CD14-positive monocyte (primary cell): ENCODE measurements around the gene MCM3AP. TPM values are rescaled to one million over a fixed set of nuclear protein-coding genes. Genes with fewer than 3 reads are reported as not detected.

Experiments used
- DNase-seq, 3 donors: peaks; one replicate each; pipeline ENCODE4 v3.0.0-alpha.2; 2011 to 2022
- H2AFZ ChIP-seq: 2 replicates; pipeline ENCODE4 v1.6.0; 2012; ENCODE audit warnings: mild to moderate bottlenecking, low read depth, low read length, inconsistent platforms; ENCODE audit not compliant: insufficient read depth, poor library complexity, severe bottlenecking
- H3K27ac ChIP-seq, 2 donors: 1 replicate in 1 of 2; 2 replicates in 1 of 2; pipeline ENCODE4 v1.5.1; 2012 to 2013; ENCODE audit warnings: low read length in 2 of 2, control low read depth in 1 of 2, inconsistent platforms in 1 of 2, low read depth in 1 of 2, mild to moderate bottlenecking in 1 of 2
- H3K27me3 ChIP-seq, 2 donors: one replicate each; pipeline versions ENCODE4 v1.6.0 to v1.6.1; 2011 to 2013; ENCODE audit warnings: low read length in 2 of 2; ENCODE audit not compliant: control insufficient read depth in 2 of 2, insufficient read depth in 2 of 2
- H3K36me3 ChIP-seq, 2 donors: replicated peaks in 1 of 2; 1 replicate in 1 of 2; 2 replicates in 1 of 2; pipeline versions ENCODE4 v1.5.1 to v1.6.1; 2012 to 2013; ENCODE audit warnings: low read length in 2 of 2, control low read depth in 1 of 2, inconsistent platforms in 1 of 2, mild to moderate bottlenecking in 1 of 2; ENCODE audit not compliant: insufficient read depth in 2 of 2, control insufficient read depth in 1 of 2
- H3K4me1 ChIP-seq, 2 donors: 1 replicate in 1 of 2; 2 replicates in 1 of 2; pipeline versions ENCODE4 v1.5.1 to v1.6.1; 2012 to 2013; ENCODE audit warnings: low read length in 2 of 2, control low read depth in 1 of 2, inconsistent platforms in 1 of 2, mild to moderate bottlenecking in 1 of 2, moderate library complexity in 1 of 2; ENCODE audit not compliant: insufficient read depth in 2 of 2, control insufficient read depth in 1 of 2
- H3K4me2 ChIP-seq: replicated peaks from 2 replicates; pipeline ENCODE3; 2012; ENCODE audit warnings: low read length, moderate library complexity, mild to moderate bottlenecking; ENCODE audit not compliant: poor library complexity, severe bottlenecking; ENCODE audit errors: extremely low read depth
- H3K4me3 ChIP-seq, 3 experiments: fragments of 200-600 bp in 1 of 3; sonication (generic) in 1 of 3; replicated peaks in 1 of 3; 1 replicate in 2 of 3; 2 replicates in 1 of 3; pipeline ENCODE4 v1.5.1; 2011 to 2013; ENCODE audit warnings: low read length in 3 of 3, mild to moderate bottlenecking in 3 of 3, control low read depth in 2 of 3, low read depth in 2 of 3, inconsistent platforms in 1 of 3, moderate library complexity in 1 of 3
- H3K79me2 ChIP-seq: 2 replicates; pipeline ENCODE4 v1.6.0; 2012; ENCODE audit warnings: mild to moderate bottlenecking, control low read depth, inconsistent platforms, low read length, moderate library complexity; ENCODE audit not compliant: insufficient read depth
- H3K9ac ChIP-seq: 2 replicates; pipeline ENCODE4 v1.6.0; 2017; ENCODE audit warnings: low read length, mild to moderate bottlenecking; ENCODE audit not compliant: insufficient read depth, poor library complexity, severe bottlenecking
- H3K9me3 ChIP-seq, 2 donors: replicated peaks in 1 of 2; 1 replicate in 1 of 2; 2 replicates in 1 of 2; pipeline versions ENCODE4 v1.5.1 to v1.6.1; 2012 to 2013; ENCODE audit warnings: low read length in 2 of 2, control low read depth in 1 of 2; ENCODE audit not compliant: control insufficient read depth in 1 of 2, insufficient read depth in 1 of 2
- H4K20me1 ChIP-seq: 2 replicates; pipeline ENCODE4 v1.6.0; 2012; ENCODE audit warnings: mild to moderate bottlenecking, low read length, control low read depth, moderate library complexity; ENCODE audit not compliant: insufficient read depth
- H3K27ac Mint-ChIP-seq, 7 donors: one replicate each; pipeline ENCODE4 v1.8.0; 2020; ENCODE audit warnings: mild to moderate bottlenecking in 7 of 7, mixed read lengths in 7 of 7, moderate library complexity in 6 of 7, inconsistent platforms in 2 of 7
- H3K27me3 Mint-ChIP-seq, 3 donors: one replicate each; pipeline ENCODE4 v1.8.0; 2021 to 2022; ENCODE audit warnings: low read depth in 3 of 3, mild to moderate bottlenecking in 3 of 3, mixed read lengths in 3 of 3, moderate library complexity in 3 of 3, inconsistent platforms in 1 of 3
- H3K36me3 Mint-ChIP-seq, 2 donors: one replicate each; pipeline ENCODE4 v1.8.0; 2020; ENCODE audit warnings: mixed read lengths in 2 of 2, inconsistent platforms in 1 of 2, mild to moderate bottlenecking in 1 of 2
- H3K4me1 Mint-ChIP-seq: one replicate; pipeline ENCODE4 v1.8.0; 2020; ENCODE audit warnings: mild to moderate bottlenecking, mixed read lengths
- H3K4me3 Mint-ChIP-seq, 2 donors: one replicate each; pipeline ENCODE4 v1.8.0; 2020; ENCODE audit warnings: mild to moderate bottlenecking in 2 of 2, mixed read lengths in 2 of 2, moderate library complexity in 1 of 2
- H3K9me3 Mint-ChIP-seq, 7 donors: one replicate each; pipeline ENCODE4 v1.8.0; 2020 to 2022; ENCODE audit warnings: mixed read lengths in 7 of 7, mild to moderate bottlenecking in 6 of 7, moderate library complexity in 6 of 7, inconsistent platforms in 2 of 7
- WGBS: methylation state at CpG from one replicate; pipeline ENCODE4 v1.1.5; 2013; ENCODE audit warnings: missing lambda C conversion rate; ENCODE audit not compliant: insufficient coverage; 5-methylcytosine and 5-hydroxymethylcytosine counted together
- intact Hi-C, 2 donors: fragments of 100-400 bp; cut with micrococcal nuclease; formaldehyde crosslinking; loops; one replicate each; pipeline versions ENCODE4 v1.15.0 to v1.15.1; 2023
- polyA plus RNA-seq, 3 donors: library from polyadenylated mRNA; depleted of rRNA in 1 of 3; unstranded in 2 of 3; stranded (reverse) in 1 of 3; fragments of 300-500 nt in 2 of 3; fragments of >200 nt in 1 of 3; fragmentation: Illumina TruSeq in 2 of 3; gene quantifications; 1 replicate in 2 of 3; 2 replicates in 1 of 3; pipeline ENCODE4 v1.2.3, GENCODE V29; 2012 to 2021
- TF ChIP-seq, protein P1 (sequence below): fragments of 200-600 bp; IDR thresholded peaks from one replicate; pipeline ENCODE4 v1.8.0; 2022; ENCODE audit warnings: antibody characterized with exemption, mild to moderate bottlenecking

Gene MCM3AP
- polyA plus RNA-seq, 3 donors = 30.9 to 62.4 (median 32.7) TPM

DNA sequence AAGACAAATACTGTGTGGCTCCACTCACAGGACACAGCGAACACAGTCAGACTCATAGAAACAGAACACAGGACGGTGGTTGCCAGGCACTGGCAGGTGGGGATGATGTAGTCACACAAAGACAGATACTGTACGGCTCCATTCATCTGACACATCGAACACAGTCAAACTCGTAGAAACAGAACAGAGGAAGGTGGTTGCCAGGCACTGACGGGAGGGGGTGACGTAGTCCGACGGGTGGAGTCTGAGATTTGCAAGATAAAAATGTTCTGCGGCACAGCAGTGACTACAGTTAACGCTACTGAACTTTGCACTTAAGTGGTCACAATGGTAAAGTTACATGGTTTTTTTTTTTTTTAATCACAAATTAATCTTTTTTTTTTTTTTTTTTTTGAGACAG is 19.5 kb upstream of the MCM3AP start:
- WGBS = 100% methylated on average over 6 of the region's 11 CpGs
- no peak overlapping the region for H3K4me3 Mint-ChIP-seq
- H2AFZ ChIP-seq = no peak overlapping the region
- H3K4me3 ChIP-seq = no peak overlapping the region
- no peaks in the 10 kb centered on the region for H3K9me3 ChIP-seq
- H3K27ac Mint-ChIP-seq = peak overlapping the region in 2 of 7 donors; percentile 14 to 66
- TF ChIP-seq, protein P1, sequence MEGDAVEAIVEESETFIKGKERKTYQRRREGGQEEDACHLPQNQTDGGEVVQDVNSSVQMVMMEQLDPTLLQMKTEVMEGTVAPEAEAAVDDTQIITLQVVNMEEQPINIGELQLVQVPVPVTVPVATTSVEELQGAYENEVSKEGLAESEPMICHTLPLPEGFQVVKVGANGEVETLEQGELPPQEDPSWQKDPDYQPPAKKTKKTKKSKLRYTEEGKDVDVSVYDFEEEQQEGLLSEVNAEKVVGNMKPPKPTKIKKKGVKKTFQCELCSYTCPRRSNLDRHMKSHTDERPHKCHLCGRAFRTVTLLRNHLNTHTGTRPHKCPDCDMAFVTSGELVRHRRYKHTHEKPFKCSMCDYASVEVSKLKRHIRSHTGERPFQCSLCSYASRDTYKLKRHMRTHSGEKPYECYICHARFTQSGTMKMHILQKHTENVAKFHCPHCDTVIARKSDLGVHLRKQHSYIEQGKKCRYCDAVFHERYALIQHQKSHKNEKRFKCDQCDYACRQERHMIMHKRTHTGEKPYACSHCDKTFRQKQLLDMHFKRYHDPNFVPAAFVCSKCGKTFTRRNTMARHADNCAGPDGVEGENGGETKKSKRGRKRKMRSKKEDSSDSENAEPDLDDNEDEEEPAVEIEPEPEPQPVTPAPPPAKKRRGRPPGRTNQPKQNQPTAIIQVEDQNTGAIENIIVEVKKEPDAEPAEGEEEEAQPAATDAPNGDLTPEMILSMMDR = no peak
- H3K9me3 Mint-ChIP-seq = peaks cover 0 to 1% (median 0%) of the 10 kb centered on the region in 7 donors
- no peak overlapping the region for H3K27ac ChIP-seq
- H3K27me3 ChIP-seq = no peaks in the 10 kb centered on the region
- H3K36me3 Mint-ChIP-seq = peaks cover 38 to 83% of the 10 kb centered on the region in 2 donors
- no peaks in the 10 kb centered on the region for H4K20me1 ChIP-seq
- intact Hi-C loops = no loop called here
- H3K4me1 Mint-ChIP-seq = no peaks in the 10 kb centered on the region
- H3K9ac ChIP-seq = no peak overlapping the region
- DNase-seq = no peak
- no peaks in the 10 kb centered on the region for H3K79me2 ChIP-seq
- peaks cover 26 to 70% of the 10 kb centered on the region in 2 donors for H3K36me3 ChIP-seq
- H3K27me3 Mint-ChIP-seq = peaks cover 0 to 2% (median 0%) of the 10 kb centered on the region in 3 donors
- H3K4me2 ChIP-seq = no peak overlapping the region
- H3K4me1 ChIP-seq = no peaks in the 10 kb centered on the region

DNA sequence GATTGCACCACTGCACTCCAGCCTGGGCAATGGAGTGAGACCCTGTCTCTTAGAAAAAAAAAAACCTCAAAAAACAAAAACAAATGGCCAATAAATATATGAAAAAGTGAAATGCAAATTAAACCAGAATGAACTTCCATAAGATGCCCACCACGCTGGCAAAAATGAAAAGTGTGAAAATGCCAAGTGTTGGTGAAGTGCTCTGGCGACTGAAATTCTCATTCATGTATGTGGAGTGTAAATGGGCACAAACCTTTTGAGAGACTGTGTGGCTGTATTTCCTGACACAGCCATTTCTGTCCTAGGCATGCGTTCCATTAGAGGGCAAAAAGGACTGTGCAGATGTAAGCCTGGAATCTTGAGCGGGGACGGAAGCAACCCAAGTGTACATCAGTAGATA is 19.0 kb upstream of the MCM3AP start:
- H3K27ac Mint-ChIP-seq = no peak overlapping the region

More for the DNA sequence above, 19.0 kb upstream of the MCM3AP start:
- Mint-ChIP-seq H3K27me3 (peaks cover 0 to 5% (median 0%) of the 10 kb centered on the region in 3 donors), H3K9me3 (peaks cover 0 to 2% (median 0%) of the 10 kb centered on the region in 7 donors), H3K4me3 (no peak overlapping the region), H3K4me1 (no peaks in the 10 kb centered on the region), H3K36me3 (peaks cover 41 to 85% of the 10 kb centered on the region in 2 donors)
- no peak for DNase-seq
- WGBS = 100% methylated on average over 4 of the region's 5 CpGs
- Histone ChIP-seq H4K20me1 (no peaks in the 10 kb centered on the region), H3K27me3 (no peaks in the 10 kb centered on the region), H2AFZ (no peak overlapping the region), H3K4me2 (no peak overlapping the region), H3K36me3 (peaks cover 26 to 71% of the 10 kb centered on the region in 2 donors), H3K4me3 (no peak overlapping the region), H3K9ac (no peak overlapping the region), H3K9me3 (no peaks in the 10 kb centered on the region), H3K27ac (no peak overlapping the region), H3K4me1 (no peaks in the 10 kb centered on the region), H3K79me2 (no peaks in the 10 kb centered on the region)
- intact Hi-C loops = no loop called here
- TF ChIP-seq, protein P1 = no peak
